G401 (cell line): ENCODE data around the gene MALRD1. TPM values are rescaled to one million over a fixed set of nuclear protein-coding genes. Genes with fewer than 3 reads are reported as not detected.
A peak's percentile ranks its signal among the peaks of the same experiment; 100 is the strongest.

Experiments
- DNase-seq: peaks from one replicate; pipeline ENCODE4 v3.0.0-alpha.2; 2015; ENCODE audit warnings: low spot score
- in situ Hi-C: cut with HindIII; loops from 2 replicates; pipeline ENCODE4 v1.10.0; 2016; ENCODE audit warnings: low sequenced_read_pairs, mixed read lengths
- total RNA-seq: library from RNA; depleted of rRNA; stranded (reverse); fragments of >200 nt; shearing (Covaris generic); gene quantifications from 2 replicates; pipeline ENCODE4 v1.2.3, GENCODE V29; 2014

The MALRD1 gene
- total RNA-seq, 1 experiment from 2014 or later: not detected

DNA sequence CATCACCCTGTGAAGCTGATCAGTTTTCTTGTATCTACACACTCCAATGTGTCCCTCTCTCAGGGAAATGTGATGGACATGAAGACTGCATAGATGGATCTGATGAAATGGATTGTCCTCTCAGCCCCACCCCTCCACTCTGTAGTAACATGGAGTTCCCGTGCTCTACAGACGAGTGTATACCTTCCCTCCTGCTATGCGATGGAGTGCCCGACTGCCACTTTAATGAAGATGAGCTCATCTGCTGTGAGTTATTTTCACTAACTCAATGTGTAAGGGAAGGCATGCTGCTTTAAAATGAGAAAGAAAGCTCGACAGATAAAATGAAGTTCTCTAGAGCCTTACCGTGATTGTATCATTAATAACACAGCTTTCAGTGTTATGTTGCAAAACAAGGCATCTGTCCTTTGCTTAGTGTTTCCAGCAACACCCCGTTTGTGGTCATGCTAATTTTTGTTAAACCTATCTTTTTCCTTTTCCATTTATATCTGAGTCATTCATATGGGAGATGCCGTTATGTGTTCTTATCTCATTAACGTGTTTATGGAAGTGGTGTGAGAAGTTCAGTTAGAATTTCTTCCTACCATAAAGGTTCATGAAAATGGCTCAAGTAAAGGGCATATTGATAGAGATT is 546.7 kb downstream of the MALRD1 start:
- in situ Hi-C loops: no loop called here
- DNase-seq: no peak

- in situ Hi-C loops: no loop called here
These were observed 557.2 kb downstream of the MALRD1 start for GRCh38 chr10:19605806-19606205.

DNA sequence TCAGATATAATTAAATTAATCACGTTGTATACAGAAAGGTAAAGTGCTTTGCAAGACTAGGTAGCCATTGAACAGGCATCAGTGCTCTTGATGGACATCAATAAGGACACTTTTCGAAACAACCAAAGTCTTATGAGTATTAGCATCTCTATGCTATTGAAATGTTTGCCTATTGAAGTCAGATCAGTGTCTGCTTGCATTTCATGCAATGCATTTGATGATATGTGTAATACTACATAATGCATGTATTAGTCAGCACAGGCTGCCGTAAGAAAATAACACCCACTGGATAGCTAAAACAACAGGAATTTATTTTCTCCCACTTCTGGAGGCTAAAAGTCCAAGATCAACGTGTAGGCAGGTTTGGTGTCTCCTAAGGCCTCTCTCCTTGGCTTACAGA is 558.4 kb downstream of the MALRD1 start:
- in situ Hi-C loops: no loop called here
- DNase-seq: no peak

More at GRCh38 chr10:19605806-19606205, 557.2 kb downstream of the MALRD1 start:
- no peak for DNase-seq

DNA sequence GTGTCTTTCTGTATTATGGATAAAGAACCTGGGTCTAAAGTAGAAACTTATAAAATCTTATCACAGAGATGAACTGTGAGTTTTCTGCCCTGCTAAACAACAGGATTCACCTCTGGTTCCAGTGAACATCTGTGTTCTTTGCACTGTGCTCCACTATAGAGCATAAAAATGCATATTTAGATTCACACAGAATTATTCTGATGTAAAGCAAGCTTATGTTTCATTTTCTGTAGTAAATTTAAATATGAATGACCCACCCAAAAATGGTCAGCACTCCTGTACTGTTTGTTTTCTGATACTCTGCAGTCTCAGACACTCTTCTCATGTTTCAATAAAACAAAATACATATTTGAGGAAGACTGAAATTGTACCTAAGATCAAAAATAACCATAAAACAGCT is 563.2 kb downstream of the MALRD1 start:
- DNase-seq: no peak
- in situ Hi-C loops: no loop called here

DNA sequence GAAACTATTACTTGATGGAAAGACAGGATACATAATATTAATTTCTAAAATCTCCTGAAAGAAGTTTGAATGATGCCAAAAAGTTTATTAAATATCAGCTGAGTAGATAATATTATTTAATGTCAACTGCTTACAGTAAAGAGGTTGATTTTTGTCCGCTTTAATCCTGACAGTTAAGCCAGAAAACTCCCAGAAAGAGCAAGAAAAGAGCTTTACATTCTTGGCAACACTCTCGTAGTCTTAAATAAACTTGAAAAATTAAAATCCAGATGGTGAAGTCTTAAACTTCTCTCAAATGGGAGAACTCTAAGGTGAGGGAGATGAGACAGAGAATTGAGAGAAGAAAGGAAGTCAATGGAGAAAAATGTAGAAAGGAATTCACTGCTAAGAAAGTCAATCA is 568.4 kb downstream of the MALRD1 start:
- in situ Hi-C loops: no loop called here
- no peak for DNase-seq

DNA sequence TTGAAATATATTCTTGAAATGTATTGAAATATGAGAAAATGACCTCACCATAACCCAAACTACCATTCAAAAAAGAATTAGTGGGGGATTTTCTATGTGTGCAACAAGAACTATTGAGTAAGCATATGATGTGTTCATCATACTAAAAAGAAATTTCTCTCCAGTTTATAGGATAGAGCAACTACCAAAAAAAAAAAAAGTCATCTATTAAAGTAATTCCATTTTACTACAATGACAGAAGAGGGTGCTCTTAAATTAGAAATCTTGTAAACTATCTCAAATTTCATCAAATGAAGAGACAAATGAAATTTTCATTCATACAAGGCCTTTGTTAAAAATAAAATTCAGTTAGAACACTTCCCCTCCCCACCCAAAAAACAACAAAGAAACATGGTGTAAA is 572.2 kb downstream of the MALRD1 start:
- in situ Hi-C loops: no loop called here
- no peak for DNase-seq

- in situ Hi-C loops: no loop called here
- DNase-seq: no peak
These were observed 574.7 kb downstream of the MALRD1 start for GRCh38 chr10:19623321-19623720.

DNA sequence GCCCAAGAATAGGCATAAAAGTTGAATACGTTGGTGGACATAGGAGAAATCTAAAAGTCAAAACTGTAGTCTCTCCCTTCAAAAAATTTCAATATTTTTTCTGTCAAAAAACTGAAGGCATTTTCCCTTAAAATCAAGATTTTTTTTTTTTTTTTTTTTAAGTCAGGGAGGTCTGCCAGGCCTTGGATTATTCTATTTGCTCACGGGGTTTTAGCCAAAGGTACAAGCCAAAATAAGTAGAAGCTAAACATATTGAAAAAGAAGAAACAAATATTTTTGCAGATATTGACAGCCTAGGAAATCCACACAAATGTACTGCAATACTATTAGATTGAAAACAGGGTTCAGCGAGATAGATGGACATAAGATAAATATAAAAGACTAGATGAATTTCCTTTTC is 577.6 kb downstream of the MALRD1 start:
- no peak for DNase-seq
- in situ Hi-C loops: no loop called here

GRCh38 chr10:19628767-19629560 is 580.4 kb downstream of the MALRD1 start:
- DNase-seq: no peak
- in situ Hi-C loops: no loop called here

DNA sequence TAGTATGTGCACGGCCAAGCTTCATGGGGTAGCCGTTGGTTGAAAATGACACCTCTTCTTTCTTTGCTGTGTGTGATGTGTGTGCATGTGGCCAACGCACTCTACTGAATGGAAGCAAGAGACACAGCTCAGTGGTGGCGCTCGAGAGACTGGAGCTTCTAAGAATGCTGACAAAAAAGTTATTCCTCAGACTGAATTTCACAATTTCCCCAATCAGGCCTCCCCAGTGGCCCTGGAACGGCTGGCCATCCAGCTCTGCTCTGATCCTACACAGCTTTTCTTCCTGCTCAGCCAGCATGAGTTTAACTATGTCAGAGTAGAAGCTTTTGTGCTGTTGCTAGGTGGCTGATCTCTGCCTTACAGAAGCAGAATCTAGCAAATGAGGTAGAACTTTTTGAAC is 581.0 kb downstream of the MALRD1 start:
- in situ Hi-C loops: no loop called here
- peak; percentile 20 for DNase-seq

DNA sequence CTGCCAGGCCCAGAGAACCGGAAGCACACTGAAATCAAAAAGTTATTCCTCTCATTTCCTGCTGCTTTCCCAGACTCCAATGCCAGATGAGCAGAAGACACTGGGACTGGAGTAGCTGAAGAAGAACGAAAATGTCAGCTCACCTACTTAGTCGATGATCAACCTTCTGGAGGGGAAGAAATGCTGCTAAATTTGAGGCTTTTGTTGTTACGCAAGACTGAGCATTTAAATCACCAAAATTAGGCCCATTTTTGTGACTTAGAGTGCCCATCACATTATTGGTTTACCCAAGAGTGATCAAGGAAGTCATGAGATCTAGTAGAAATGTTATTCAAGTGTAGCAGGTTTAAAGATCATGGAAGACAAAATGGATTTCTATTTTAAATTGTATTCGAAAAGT is 585.6 kb downstream of the MALRD1 start:
- DNase-seq: no peak
- in situ Hi-C loops: no loop called here

- in situ Hi-C loops: no loop called here
- DNase-seq: no peak
These were observed 589.7 kb downstream of the MALRD1 start for GRCh38 chr10:19638182-19638895.

DNA sequence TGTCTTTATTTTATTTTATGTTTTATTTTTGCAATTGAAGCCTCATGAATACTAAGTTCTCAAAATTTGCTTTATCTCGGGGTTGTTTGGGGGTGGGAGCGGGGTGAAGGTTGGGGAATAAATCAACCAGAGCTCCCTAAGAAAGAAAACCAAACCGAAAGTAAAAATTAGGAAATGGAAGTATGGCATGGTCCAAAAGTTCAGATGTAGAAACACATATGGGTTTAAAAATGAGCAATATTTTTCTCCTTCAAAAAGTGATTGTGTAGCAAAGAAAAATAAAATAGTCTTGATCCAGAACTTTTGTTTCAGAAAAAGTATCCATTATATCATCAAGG is 590.3 kb downstream of the MALRD1 start:
- no peak for DNase-seq
- in situ Hi-C loops: no loop called here

DNA sequence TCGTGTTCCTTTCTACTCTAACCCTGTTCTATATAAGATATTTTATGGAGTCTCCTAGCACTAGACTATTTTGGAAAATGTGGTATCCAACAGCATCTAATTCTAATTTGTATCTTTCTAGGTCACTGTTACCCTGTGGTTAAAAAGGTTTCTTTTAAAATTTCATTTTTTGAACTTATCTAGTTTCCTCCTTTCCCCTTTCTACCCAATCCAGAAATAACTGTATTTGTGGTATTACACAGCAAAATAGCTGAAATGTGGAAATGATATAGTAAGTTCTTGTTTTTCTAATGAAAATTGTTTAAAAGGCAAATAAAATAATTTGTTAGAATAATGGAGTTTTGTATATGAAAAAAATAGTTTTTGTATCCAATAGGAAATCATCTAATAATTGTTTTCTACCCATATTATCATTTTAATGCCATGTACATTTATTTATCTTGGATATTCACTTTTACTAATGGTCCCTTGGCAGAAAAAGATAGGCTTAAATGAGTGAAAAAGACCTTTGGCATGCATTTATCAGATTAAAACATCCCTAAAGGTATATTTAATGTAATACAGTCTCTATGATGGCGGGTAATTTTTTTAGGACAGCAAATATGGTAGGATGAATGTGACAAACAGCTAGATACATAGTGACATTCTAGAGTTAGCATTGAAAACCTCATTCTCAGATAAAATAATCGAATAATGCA is 592.1 kb downstream of the MALRD1 start:
- in situ Hi-C loops: no loop called here

DNA sequence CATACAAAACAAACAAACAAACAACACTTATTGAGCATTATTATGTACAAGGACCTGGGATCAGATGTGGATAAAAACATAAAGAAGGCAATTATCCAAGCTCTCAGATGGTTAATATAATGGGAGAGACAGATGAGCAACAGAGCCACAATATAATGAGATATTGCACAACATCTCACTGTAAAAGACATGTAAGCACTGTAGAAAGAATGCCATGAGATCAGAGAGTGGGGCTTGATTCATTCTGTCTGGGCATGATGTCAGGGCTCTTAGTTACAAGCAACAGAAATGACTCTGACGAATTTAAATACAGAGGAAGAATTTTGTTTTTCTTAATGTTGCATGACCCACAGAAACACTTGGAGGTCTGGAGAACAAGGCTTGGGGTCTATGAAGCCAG is 602.9 kb downstream of the MALRD1 start:
- in situ Hi-C loops: no loop called here
- DNase-seq: no peak

More for the DNA sequence above, 592.1 kb downstream of the MALRD1 start:
- DNase-seq: no peak

DNA sequence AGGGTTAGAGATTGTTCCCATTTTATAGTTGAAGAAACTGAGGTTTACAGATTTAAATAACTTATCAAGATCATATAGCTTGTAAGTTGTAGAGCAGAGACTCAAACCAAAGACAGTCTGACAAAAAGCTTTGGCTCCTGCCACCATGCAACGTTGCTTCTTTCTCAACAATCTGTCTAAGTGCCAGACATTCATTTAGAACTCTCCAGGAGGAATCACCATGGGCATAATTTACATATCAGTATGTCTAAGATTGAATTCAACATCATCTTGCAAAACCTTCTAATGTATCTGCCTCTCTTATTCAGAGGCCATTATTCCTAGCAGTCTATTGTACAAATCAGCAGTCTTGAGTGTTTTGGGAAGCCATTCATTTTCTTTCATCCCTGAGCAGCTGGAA is 604.1 kb downstream of the MALRD1 start:
- in situ Hi-C loops: no loop called here
- DNase-seq: no peak

DNA sequence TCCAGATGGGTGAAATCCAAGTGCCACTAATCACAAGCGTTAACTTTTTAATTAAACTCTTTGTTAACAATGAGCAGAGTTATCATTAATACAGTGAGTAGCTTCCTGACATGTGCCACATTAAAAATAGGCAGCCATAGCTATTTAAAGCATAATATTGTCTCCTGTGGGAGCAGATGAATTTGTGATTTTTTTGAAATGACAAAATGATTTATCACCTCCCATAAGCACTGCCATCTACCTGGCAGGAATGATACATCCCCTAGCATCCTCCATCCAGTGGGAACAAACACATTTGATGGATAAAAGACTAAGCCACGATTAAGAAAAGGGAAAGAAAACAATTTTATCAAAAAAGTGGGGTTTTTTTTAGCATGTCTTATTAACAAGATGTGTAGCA is 605.3 kb downstream of the MALRD1 start:
- in situ Hi-C loops: no loop called here
- no peak for DNase-seq

- no peak for DNase-seq
- in situ Hi-C loops: no loop called here
These were observed 606.0 kb downstream of the MALRD1 start for GRCh38 chr10:19654576-19654975.

GRCh38 chr10:19656420-19657042 is 607.9 kb downstream of the MALRD1 start:
- no peak for DNase-seq
- in situ Hi-C loops: no loop called here
